Smooth muscle cell (in vitro differentiated cells): Measurements from ENCODE around the gene CLDN18. TPM values are rescaled to one million over a fixed set of nuclear protein-coding genes. Genes with fewer than 3 reads are reported as not detected.

Experiments used
- DNase-seq: peaks from one replicate; lab custom pipeline; 2025; ENCODE audit not compliant: unreplicated experiment; lab: John Stamatoyannopoulos, UW
- H2AFZ ChIP-seq: fragments of 200-600 bp; sonication (generic); 2 replicates; pipeline ENCODE4 v1.6.0; 2016; ENCODE audit warnings: antibody characterized with exemption, low read depth, mild to moderate bottlenecking
- H3F3A ChIP-seq: fragments of 200-600 bp; sonication (generic); 2 replicates; pipeline ENCODE4 v1.6.0; 2017; ENCODE audit warnings: antibody characterized with exemption, low read depth
- H3K27ac ChIP-seq: fragments of 200-600 bp; sonication (generic); 2 replicates; pipeline ENCODE4 v1.5.1; 2016; ENCODE audit warnings: low read depth, mild to moderate bottlenecking
- H3K27me3 ChIP-seq: fragments of 200-600 bp; sonication (generic); 2 replicates; pipeline ENCODE4 v1.6.1; 2016; ENCODE audit warnings: low read depth, mild to moderate bottlenecking
- H3K36me3 ChIP-seq: fragments of 200-600 bp; sonication (generic); 2 replicates; pipeline ENCODE4 v1.5.1; 2016; ENCODE audit warnings: low read depth
- H3K4me1 ChIP-seq: fragments of 200-600 bp; sonication (generic); 2 replicates; pipeline ENCODE4 v1.5.1; 2016; ENCODE audit warnings: low read depth
- H3K4me2 ChIP-seq: fragments of 200-600 bp; sonication (generic); 2 replicates; pipeline ENCODE4 v1.6.0; 2016; ENCODE audit warnings: mild to moderate bottlenecking
- H3K4me3 ChIP-seq: fragments of 200-600 bp; sonication (generic); 2 replicates; pipeline ENCODE4 v1.5.1; 2016; ENCODE audit warnings: mild to moderate bottlenecking
- H3K79me2 ChIP-seq: fragments of 200-600 bp; sonication (generic); 2 replicates; pipeline ENCODE4 v1.6.0; 2016; ENCODE audit warnings: low read depth, mild to moderate bottlenecking
- H3K9ac ChIP-seq: fragments of 200-600 bp; sonication (generic); 2 replicates; pipeline ENCODE4 v1.6.0; 2016; ENCODE audit warnings: low read depth
- H3K9me3 ChIP-seq: fragments of 200-600 bp; sonication (generic); replicated peaks from 2 replicates; pipeline ENCODE4 v1.5.1; 2016; ENCODE audit warnings: low read depth
- H4K20me1 ChIP-seq: fragments of 200-600 bp; sonication (generic); 2 replicates; pipeline ENCODE4 v1.6.0; 2016; ENCODE audit warnings: low read depth
- CTCF ChIP-seq: fragments of 200-600 bp; sonication (generic); IDR thresholded peaks from 2 replicates; pipeline ENCODE4 v1.5.1; 2017; ENCODE audit warnings: borderline replicate concordance, mild to moderate bottlenecking, antibody characterized with exemption; ENCODE audit not compliant: insufficient read depth, poor library complexity, severe bottlenecking
- WGBS: methylation state at CpG from one replicate; pipeline ENCODE4 v1.1.7; 2016; ENCODE audit warnings: low lambda C conversion rate; 5-methylcytosine and 5-hydroxymethylcytosine counted together
- polyA plus RNA-seq: library from polyadenylated mRNA; unstranded; fragments of >200 nt; fragmentation: Nextera tagmentation; extraction: Ambion mirVana; gene quantifications from 2 replicates; pipeline ENCODE4 v1.2.1, GENCODE V29; 2016
- total RNA-seq: library from RNA; depleted of rRNA; stranded (reverse); fragments of >200 nt; gene quantifications from 2 replicates; pipeline ENCODE4 v1.2.3, GENCODE V29; 2014

CLDN18 gene
- total and polyA plus RNA-seq, 2 experiments from 2014 or later, result 0.11 TPM; not detected in 1

- peak; percentile 98 for TF ChIP-seq CTCF
- WGBS, result 36% methylated on average over 14 of the region's 14 CpGs
- no peaks in the 10 kb centered on the region for H3K27me3 ChIP-seq
- H3K36me3 ChIP-seq, result peaks cover 2% of the 10 kb centered on the region
- H3K9me3 ChIP-seq, result no peaks in the 10 kb centered on the region
- no peak overlapping the region for H3K27ac ChIP-seq
- H3K9ac ChIP-seq, result no peak overlapping the region
- H2AFZ ChIP-seq, result no peak overlapping the region
- H3K79me2 ChIP-seq, result no peaks in the 10 kb centered on the region
- no peak overlapping the region for H3K4me3 ChIP-seq
- no peaks in the 10 kb centered on the region for H4K20me1 ChIP-seq
- no peak overlapping the region for H3K4me2 ChIP-seq
- peak; percentile 30 for DNase-seq
- H3K4me1 ChIP-seq, result no peaks in the 10 kb centered on the region
- no peaks in the 10 kb centered on the region for H3F3A ChIP-seq
These were observed 58.7 kb downstream of the CLDN18 start for GRCh38 chr3:138068579-138069174.

- no peaks in the 10 kb centered on the region for H3F3A ChIP-seq
- no peaks in the 10 kb centered on the region for H3K27me3 ChIP-seq
- H3K4me2 ChIP-seq, result no peak overlapping the region
- H3K9ac ChIP-seq, result no peak overlapping the region
- no peaks in the 10 kb centered on the region for H4K20me1 ChIP-seq
- no peaks in the 10 kb centered on the region for H3K9me3 ChIP-seq
- H3K36me3 ChIP-seq, result no peaks in the 10 kb centered on the region
- DNase-seq, result no peak
- TF ChIP-seq CTCF, result no peak
- no peak overlapping the region for H3K27ac ChIP-seq
- WGBS, result 85% methylated on average over 4 of the region's 4 CpGs
- no peaks in the 10 kb centered on the region for H3K4me1 ChIP-seq
- H3K79me2 ChIP-seq, result peaks cover 3% of the 10 kb centered on the region
- no peak overlapping the region for H2AFZ ChIP-seq
- H3K4me3 ChIP-seq, result no peak overlapping the region
These were observed 60.0 kb downstream of the CLDN18 start for GRCh38 chr3:138070006-138070405.

- Histone ChIP-seq H3K4me3 (no peak overlapping the region), H3K36me3 (no peaks in the 10 kb centered on the region), H3K27me3 (no peaks in the 10 kb centered on the region), H3F3A (no peaks in the 10 kb centered on the region), H3K4me2 (no peak overlapping the region), H4K20me1 (no peaks in the 10 kb centered on the region), H3K79me2 (peaks cover 7% of the 10 kb centered on the region), H3K27ac (no peak overlapping the region), H3K9me3 (no peaks in the 10 kb centered on the region), H2AFZ (no peak overlapping the region), H3K4me1 (no peaks in the 10 kb centered on the region), H3K9ac (no peak overlapping the region)
- no peak for TF ChIP-seq CTCF
- 85% methylated on average over 8 of the region's 8 CpGs for WGBS
- no peak for DNase-seq
These were observed 62.8 kb downstream of the CLDN18 start for GRCh38 chr3:138072796-138073195.

- no peaks in the 10 kb centered on the region for H3K9me3 ChIP-seq
- H3K4me1 ChIP-seq, result no peaks in the 10 kb centered on the region
- H3K4me3 ChIP-seq, result no peak overlapping the region
- H3K4me2 ChIP-seq, result no peak overlapping the region
- no peak for DNase-seq
- peaks cover 9% of the 10 kb centered on the region for H3F3A ChIP-seq
- H4K20me1 ChIP-seq, result peaks cover 5% of the 10 kb centered on the region
- no peak overlapping the region for H2AFZ ChIP-seq
- H3K9ac ChIP-seq, result peak overlapping the region; percentile 30
- no peaks in the 10 kb centered on the region for H3K27me3 ChIP-seq
- 82% methylated on average over 4 of the region's 4 CpGs for WGBS
- no peak for TF ChIP-seq CTCF
- H3K79me2 ChIP-seq, result peaks cover 7% of the 10 kb centered on the region
- H3K27ac ChIP-seq, result peak overlapping the region; percentile 79
- H3K36me3 ChIP-seq, result no peaks in the 10 kb centered on the region
These were observed 68.1 kb downstream of the CLDN18 start for GRCh38 chr3:138078096-138078495.
